Upper lobe of left lung (tissue), 4 donors: ENCODE measurements around the gene INO80C.

Source experiments
- CTCF ChIP-seq, 6 experiments: fragments of 450-650 bp in 4 of 6; fragments of 200-600 bp in 2 of 6; sonication (generic) in 2 of 6; IDR thresholded peaks; one replicate each; pipeline ENCODE4 v1.5.1; 2016 to 2019; ENCODE audit warnings: antibody characterized with exemption in 6 of 6
- EP300 ChIP-seq, 4 donors: sonication (generic); formaldehyde crosslinking; IDR thresholded peaks; one replicate each; pipeline ENCODE4 v1.5.1; 2017; ENCODE audit warnings: antibody characterized with exemption in 4 of 4, control low read depth in 2 of 4
- POLR2A ChIP-seq, 4 donors: fragments of 450-650 bp; IDR thresholded peaks; one replicate each; pipeline ENCODE4 v1.5.1; 2016 to 2017; ENCODE audit warnings: antibody characterized with exemption in 4 of 4, mild to moderate bottlenecking in 2 of 4
- POLR2AphosphoS5 ChIP-seq, 2 donors: sonication (generic); formaldehyde crosslinking; IDR thresholded peaks; one replicate each; pipeline ENCODE4 v1.5.1; 2017; ENCODE audit warnings: antibody characterized with exemption in 2 of 2

GRCh38 chr18:35495536-35496314 is 2.0 kb downstream of the INO80C start:
- TF ChIP-seq EP300 (IDR thresholded peaks at IDR 0.05), result no peak
- no peak for TF ChIP-seq CTCF (IDR thresholded peaks at IDR 0.05)
- TF ChIP-seq POLR2A (IDR thresholded peaks at IDR 0.05), result no peak
- TF ChIP-seq POLR2AphosphoS5 (IDR thresholded peaks at IDR 0.05), result no peak
